HEK293 (cell line): ENCODE results near the gene SLC25A19.

ENCODE experiments used
- CTCF ChIA-PET: fragments of 350-600 bp; formaldehyde crosslinking; extraction: SDS; loops from one replicate; lab custom pipeline; 2021; ENCODE audit warnings: antibody characterized with exemption; lab: Yijun Ruan, JAX
- POLR2A ChIA-PET: fragments of 300-600 bp; formaldehyde crosslinking; extraction: SDS; loops from one replicate; lab custom pipeline; 2020; ENCODE audit warnings: antibody characterized with exemption, inconsistent platforms; lab: Yijun Ruan, JAX
- H3K27ac ChIP-seq: fragments of 200-500 bp; sonication (Bioruptor generic); 2 replicates; pipeline ENCODE4 v1.5.1; 2014; ENCODE audit warnings: low read depth, low read length, control low read depth, inconsistent platforms; ENCODE audit errors: extremely low read depth
- H3K36me3 ChIP-seq, 2 experiments: fragments of 200-500 bp in 1 of 2; sonication (Bioruptor generic) in 1 of 2; 1 replicate in 1 of 2; 2 replicates in 1 of 2; pipeline ENCODE4 v1.5.1; 2014 to 2017; ENCODE audit warnings: inconsistent platforms in 2 of 2, low read length in 2 of 2; ENCODE audit not compliant: control insufficient read depth in 2 of 2, insufficient read depth in 1 of 2
- H3K4me1 ChIP-seq: fragments of 200-500 bp; sonication (Bioruptor generic); 2 replicates; pipeline ENCODE4 v1.5.1; 2014; ENCODE audit warnings: mild to moderate bottlenecking, low read length, inconsistent platforms; ENCODE audit not compliant: control insufficient read depth, insufficient read depth
- H3K4me3 ChIP-seq: 2 replicates; pipeline ENCODE4 v1.5.1; 2011; ENCODE audit warnings: low read depth, mild to moderate bottlenecking, control low read depth, low read length, moderate library complexity
- H3K9me3 ChIP-seq: fragments of 200-500 bp; sonication (Bioruptor generic); 2 replicates; pipeline ENCODE4 v1.5.1; 2014; ENCODE audit warnings: low read depth, low read length, inconsistent platforms; ENCODE audit not compliant: control insufficient read depth, insufficient read depth
- CTCF ChIP-seq: fragments of 450-650 bp; formaldehyde crosslinking; IDR thresholded peaks from 2 replicates; pipeline ENCODE4 v1.5.1; 2016; ENCODE audit warnings: missing biosample characterization, missing genetic modification characterization
- EGR2 ChIP-seq: fragments of 450-650 bp; formaldehyde crosslinking; IDR thresholded peaks from 2 replicates; pipeline ENCODE4 v1.5.1; 2016; ENCODE audit warnings: low read depth, missing biosample characterization, missing genetic modification characterization
- HIC1 ChIP-seq: fragments of 450-650 bp; formaldehyde crosslinking; IDR thresholded peaks from 2 replicates; pipeline ENCODE4 v1.5.1; 2016; ENCODE audit warnings: missing biosample characterization, missing genetic modification characterization
- PATZ1 ChIP-seq: fragments of 450-650 bp; formaldehyde crosslinking; IDR thresholded peaks from 2 replicates; pipeline ENCODE4 v1.5.1; 2016; ENCODE audit warnings: missing biosample characterization, missing genetic modification characterization
- PRDM10 ChIP-seq: fragments of 450-650 bp; formaldehyde crosslinking; IDR thresholded peaks from 2 replicates; pipeline ENCODE4 v1.5.1; 2016; ENCODE audit warnings: missing biosample characterization, missing genetic modification characterization
- SP2 ChIP-seq: fragments of 450-650 bp; formaldehyde crosslinking; IDR thresholded peaks from 2 replicates; pipeline ENCODE4 v1.5.1; 2016; ENCODE audit warnings: missing biosample characterization, missing genetic modification characterization
- SP3 ChIP-seq: fragments of 450-650 bp; formaldehyde crosslinking; IDR thresholded peaks from 2 replicates; pipeline ENCODE4 v1.5.1; 2016; ENCODE audit warnings: missing biosample characterization, missing genetic modification characterization
- WT1 ChIP-seq: fragments of 450-650 bp; formaldehyde crosslinking; IDR thresholded peaks from 2 replicates; pipeline ENCODE4 v1.5.1; 2016; ENCODE audit warnings: missing biosample characterization, missing genetic modification characterization
- ZFHX2 ChIP-seq: fragments of 450-650 bp; formaldehyde crosslinking; conservative IDR thresholded peaks from 2 replicates; pipeline ENCODE4 v1.5.1; 2016; ENCODE audit warnings: missing biosample characterization, missing genetic modification characterization
- ZFP41 ChIP-seq: fragments of 450-650 bp; formaldehyde crosslinking; IDR thresholded peaks from 2 replicates; pipeline ENCODE4 v1.5.1; 2016; ENCODE audit warnings: missing biosample characterization, missing genetic modification characterization, borderline replicate concordance
- ZNF335 ChIP-seq: fragments of 450-650 bp; formaldehyde crosslinking; conservative IDR thresholded peaks from 2 replicates; pipeline ENCODE4 v1.5.1; 2016; ENCODE audit warnings: missing biosample characterization, missing genetic modification characterization
- ZNF473 ChIP-seq: fragments of 450-650 bp; formaldehyde crosslinking; IDR thresholded peaks from 2 replicates; pipeline ENCODE4 v1.5.1; 2017; ENCODE audit warnings: missing biosample characterization, missing genetic modification characterization
- ZNF621 ChIP-seq: fragments of 450-650 bp; formaldehyde crosslinking; IDR thresholded peaks from 2 replicates; pipeline ENCODE4 v1.5.1; 2017; ENCODE audit warnings: missing biosample characterization, missing genetic modification characterization
- ZNF837 ChIP-seq: fragments of 450-650 bp; formaldehyde crosslinking; IDR thresholded peaks from 2 replicates; pipeline ENCODE4 v1.5.1; 2016; ENCODE audit warnings: missing biosample characterization, missing genetic modification characterization
- ZSCAN4 ChIP-seq: fragments of 450-650 bp; formaldehyde crosslinking; IDR thresholded peaks from 2 replicates; pipeline ENCODE4 v1.5.1; 2017; ENCODE audit warnings: missing biosample characterization, missing genetic modification characterization

Gene SLC25A19

DNA sequence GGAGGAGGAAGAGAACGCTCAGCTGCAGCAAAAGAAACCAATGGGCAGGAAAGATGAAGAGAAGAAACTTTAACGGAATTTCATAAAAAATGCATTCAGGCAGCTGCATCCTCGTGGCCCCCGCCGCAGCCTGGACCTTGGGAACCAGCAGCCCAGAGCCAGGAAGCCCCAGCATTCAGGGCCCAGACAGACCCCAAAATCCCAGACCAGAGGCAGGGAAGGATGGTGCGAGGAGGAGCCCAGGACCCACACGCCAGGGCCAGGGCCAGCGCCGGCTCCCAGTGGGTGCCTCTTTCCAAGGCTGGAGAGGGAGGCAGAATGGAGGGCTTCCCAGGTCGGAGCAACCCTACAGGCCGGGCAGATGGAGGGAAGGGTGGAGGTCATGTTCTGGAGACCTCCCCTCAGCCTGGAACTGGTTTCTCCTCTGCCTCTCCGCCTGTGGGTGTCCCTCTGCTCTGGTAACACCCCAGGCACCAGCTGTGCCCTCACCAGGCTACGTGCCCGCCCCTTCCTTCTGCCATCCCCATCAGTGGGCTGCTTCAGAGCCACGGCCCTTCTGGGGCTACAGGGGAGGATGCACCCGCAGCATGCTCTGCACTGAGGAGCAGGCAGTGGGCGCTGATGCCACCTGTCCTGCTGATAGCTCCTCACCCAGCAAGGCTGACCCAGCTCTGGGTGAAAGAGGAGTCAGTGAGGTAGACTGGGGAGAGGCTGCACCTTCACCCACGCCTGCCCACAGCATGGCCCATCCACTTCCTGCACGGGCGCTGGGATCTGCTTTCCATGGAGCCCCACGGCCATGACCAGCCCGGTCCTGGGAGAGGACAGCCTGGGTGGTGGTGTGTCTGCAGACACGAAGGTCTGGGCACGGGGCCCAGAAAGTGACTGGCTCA is 17.0 kb downstream of the SLC25A19 start:
- H3K27ac ChIP-seq, result peak overlapping the region; percentile 94; the same call in 1 of the 2 replicates
- TF ChIP-seq HIC1, result peak; percentile 84
- TF ChIP-seq ZNF837 (tag by site-specific recombination), result 0 out of 2 replicates have a peak, but pooled peaks have one; percentile 10
- TF ChIP-seq ZFHX2 (tag by site-specific recombination), result peak; percentile 62; the same call in 1 of the 2 replicates
- no peak for TF ChIP-seq ZFP41 (tag by site-specific recombination)
- 0 out of 2 replicates have a peak, but pooled peaks have one; percentile 5 for TF ChIP-seq EGR2 (tag by site-specific recombination)
- peak; percentile 96 for TF ChIP-seq ZNF335
- no peak for TF ChIP-seq ZNF473 (tag by site-specific recombination)
- TF ChIP-seq SP3 (tag by site-specific recombination), result peak; percentile 48; the same call in 1 of the 2 replicates
- peak; percentile 45 for TF ChIP-seq SP2
- no peak for TF ChIP-seq PRDM10 (tag by site-specific recombination)
- TF ChIP-seq PATZ1 (tag by site-specific recombination), result no peak
- TF ChIP-seq CTCF (tag by site-specific recombination), result peak; percentile 38; the same call in 1 of the 2 replicates
- TF ChIP-seq ZSCAN4 (tag by site-specific recombination), result no peak
- TF ChIP-seq ZNF621 (tag by site-specific recombination), result no peak
- TF ChIP-seq WT1 (tag by site-specific recombination), result 0 out of 2 replicates have a peak, but pooled peaks have one; percentile 0
- H3K36me3 ChIP-seq, result peaks cover 5 to 39% of the 10 kb centered on the region in 2 experiments; a peak in 2 of 3 replicates
- POLR2A ChIA-PET, result interaction anchor here (0.6 to 6.6 kb wide), 9 partner anchors 11 to 399 kb away, joined by 3 to 111 read pairs (median 13); partner anchors contain the start of genes FDXR, GGA3, GRB2 and MRPS7
- H3K9me3 ChIP-seq, result no peaks in the 10 kb centered on the region
- H3K4me1 ChIP-seq, result peaks cover 8% of the 10 kb centered on the region; the same call in 1 of the 2 replicates
- H3K4me3 ChIP-seq, result peak overlapping the region; percentile 78
- CTCF ChIA-PET, result interaction anchor here (0.6 to 5.1 kb wide), 14 partner anchors 9 to 254 kb away, joined by 3 to 61 read pairs (median 5); partner anchors contain the start of genes GGA3, MRPS7 and SLC25A19
